BLaER1 (cell line): ENCODE data around the gene ATP2B3.

Experiments
- H3K27ac ChIP-seq: shearing (Covaris generic); formaldehyde crosslinking; 2 replicates; pipeline ENCODE4 v1.8.1; 2022
- H3K27me3 ChIP-seq: shearing (Covaris generic); formaldehyde crosslinking; 2 replicates; pipeline ENCODE4 v1.8.1; 2022
- H3K36me3 ChIP-seq: shearing (Covaris generic); formaldehyde crosslinking; 2 replicates; pipeline ENCODE4 v1.8.1; 2022
- H3K4me1 ChIP-seq: shearing (Covaris generic); formaldehyde crosslinking; 2 replicates; pipeline ENCODE4 v1.8.1; 2022
- H3K4me2 ChIP-seq: shearing (Covaris generic); formaldehyde crosslinking; 2 replicates; pipeline ENCODE4 v1.8.1; 2022
- H3K4me3 ChIP-seq: shearing (Covaris generic); formaldehyde crosslinking; 2 replicates; pipeline ENCODE4 v1.8.1; 2022
- H3K9ac ChIP-seq: shearing (Covaris generic); formaldehyde crosslinking; 2 replicates; pipeline ENCODE4 v1.8.1; 2022
- H3K9me3 ChIP-seq: shearing (Covaris generic); formaldehyde crosslinking; 2 replicates; pipeline ENCODE4 v1.8.1; 2022
- H4K20me1 ChIP-seq: shearing (Covaris generic); formaldehyde crosslinking; 2 replicates; pipeline ENCODE4 v1.8.1; 2022
- Cebpa-rat ChIP-seq: shearing (Covaris generic); IDR thresholded peaks from 2 replicates; pipeline ENCODE4 v1.8.1; 2022

ATP2B3 gene

GRCh38 chrX:153557618-153558355, 40.3 kb downstream of the ATP2B3 start:
- peak overlapping the region; percentile 23; the same call in 1 of the 2 replicates for H3K27ac ChIP-seq
- no peaks in the 10 kb centered on the region for H3K9me3 ChIP-seq
- no peak overlapping the region for H3K9ac ChIP-seq
- H3K36me3 ChIP-seq: no peaks in the 10 kb centered on the region
- H3K4me2 ChIP-seq: peak overlapping the region; percentile 51
- peaks cover 65% of the 10 kb centered on the region for H3K27me3 ChIP-seq
- H4K20me1 ChIP-seq: peaks cover 23% of the 10 kb centered on the region
- peaks cover 75% of the 10 kb centered on the region for H3K4me1 ChIP-seq
- H3K4me3 ChIP-seq: no peak overlapping the region
- no peak for TF ChIP-seq Cebpa-rat

- Histone ChIP-seq H3K4me3 (no peak overlapping the region), H3K27me3 (peaks cover 63% of the 10 kb centered on the region), H3K36me3 (no peaks in the 10 kb centered on the region), H3K9ac (no peak overlapping the region), H3K27ac (peak overlapping the region; percentile 44; the same call in 1 of the 2 replicates), H3K9me3 (no peaks in the 10 kb centered on the region), H3K4me2 (peak overlapping the region; percentile 65), H3K4me1 (peaks cover 87% of the 10 kb centered on the region), H4K20me1 (peaks cover 20% of the 10 kb centered on the region; the same call in 1 of the 2 replicates)
- TF ChIP-seq Cebpa-rat: peak; percentile 57
Observed at GRCh38 chrX:153560000-153560399, 42.6 kb downstream of the ATP2B3 start.

- Histone ChIP-seq H3K4me1 (peaks cover 87% of the 10 kb centered on the region), H3K9ac (no peak overlapping the region), H3K4me2 (peak overlapping the region; percentile 65), H3K9me3 (no peaks in the 10 kb centered on the region), H3K27ac (peak overlapping the region; percentile 44; the same call in 1 of the 2 replicates), H3K27me3 (peaks cover 63% of the 10 kb centered on the region), H3K36me3 (no peaks in the 10 kb centered on the region), H3K4me3 (no peak overlapping the region), H4K20me1 (peaks cover 17% of the 10 kb centered on the region; the same call in 1 of the 2 replicates)
- TF ChIP-seq Cebpa-rat: no peak
Observed at GRCh38 chrX:153560466-153560865, 43.0 kb downstream of the ATP2B3 start.

GRCh38 chrX:153561337-153561736, 43.9 kb downstream of the ATP2B3 start:
- H3K4me1 ChIP-seq: peaks cover 87% of the 10 kb centered on the region
- H3K4me2 ChIP-seq: no peak overlapping the region
- H3K27me3 ChIP-seq: peaks cover 63% of the 10 kb centered on the region
- no peak overlapping the region for H3K4me3 ChIP-seq
- no peak overlapping the region for H3K9ac ChIP-seq
- H4K20me1 ChIP-seq: peaks cover 19% of the 10 kb centered on the region; the same call in 1 of the 2 replicates
- TF ChIP-seq Cebpa-rat: no peak
- no peaks in the 10 kb centered on the region for H3K9me3 ChIP-seq
- H3K36me3 ChIP-seq: no peaks in the 10 kb centered on the region
- H3K27ac ChIP-seq: no peak overlapping the region

GRCh38 chrX:153562546-153562945, 45.1 kb downstream of the ATP2B3 start:
- H3K4me1 ChIP-seq: peaks cover 87% of the 10 kb centered on the region
- H3K4me2 ChIP-seq: peak overlapping the region; percentile 47
- no peaks in the 10 kb centered on the region for H3K36me3 ChIP-seq
- no peaks in the 10 kb centered on the region for H3K9me3 ChIP-seq
- no peak overlapping the region for H3K4me3 ChIP-seq
- H3K27ac ChIP-seq: 0 out of 2 replicates have a peak overlapping the region, but pooled peaks have one; percentile 26
- peaks cover 65% of the 10 kb centered on the region for H3K27me3 ChIP-seq
- TF ChIP-seq Cebpa-rat: no peak
- H3K9ac ChIP-seq: no peak overlapping the region
- peaks cover 28% of the 10 kb centered on the region; the same call in 1 of the 2 replicates for H4K20me1 ChIP-seq

- H3K9ac ChIP-seq: no peak overlapping the region
- H3K27me3 ChIP-seq: peaks cover 75% of the 10 kb centered on the region
- no peak overlapping the region for H3K27ac ChIP-seq
- H3K4me3 ChIP-seq: no peak overlapping the region
- H3K4me2 ChIP-seq: peak overlapping the region; percentile 47
- no peaks in the 10 kb centered on the region for H3K36me3 ChIP-seq
- H3K4me1 ChIP-seq: peaks cover 91% of the 10 kb centered on the region
- no peaks in the 10 kb centered on the region for H3K9me3 ChIP-seq
- TF ChIP-seq Cebpa-rat: peak; percentile 34; the same call in 1 of the 2 replicates
- peaks cover 28% of the 10 kb centered on the region; the same call in 1 of the 2 replicates for H4K20me1 ChIP-seq
Observed at GRCh38 chrX:153564047-153564606, 46.7 kb downstream of the ATP2B3 start.

- Histone ChIP-seq H3K27me3 (peaks cover 68% of the 10 kb centered on the region), H3K4me3 (0 out of 2 replicates have a peak overlapping the region, but pooled peaks have one; percentile 32), H4K20me1 (peaks cover 28% of the 10 kb centered on the region; the same call in 1 of the 2 replicates), H3K4me1 (peaks cover 91% of the 10 kb centered on the region), H3K9me3 (no peaks in the 10 kb centered on the region), H3K27ac (peak overlapping the region; percentile 64), H3K36me3 (no peaks in the 10 kb centered on the region), H3K4me2 (peak overlapping the region; percentile 74), H3K9ac (no peak overlapping the region)
- no peak for TF ChIP-seq Cebpa-rat
Observed at GRCh38 chrX:153565996-153566580, 48.6 kb downstream of the ATP2B3 start.

- Histone ChIP-seq H3K9ac (no peak overlapping the region), H4K20me1 (peaks cover 26% of the 10 kb centered on the region; the same call in 1 of the 2 replicates), H3K9me3 (no peaks in the 10 kb centered on the region), H3K4me2 (peak overlapping the region; percentile 74), H3K4me1 (peaks cover 100% of the 10 kb centered on the region), H3K4me3 (no peak overlapping the region), H3K27ac (no peak overlapping the region), H3K27me3 (peaks cover 59% of the 10 kb centered on the region), H3K36me3 (no peaks in the 10 kb centered on the region)
- no peak for TF ChIP-seq Cebpa-rat
Observed at GRCh38 chrX:153568451-153569011, 51.1 kb downstream of the ATP2B3 start.

GRCh38 chrX:153569475-153569874, 52.0 kb downstream of the ATP2B3 start:
- peak overlapping the region; percentile 74 for H3K4me2 ChIP-seq
- H4K20me1 ChIP-seq: peaks cover 19% of the 10 kb centered on the region; the same call in 1 of the 2 replicates
- peaks cover 62% of the 10 kb centered on the region for H3K27me3 ChIP-seq
- H3K27ac ChIP-seq: no peak overlapping the region
- no peak overlapping the region for H3K4me3 ChIP-seq
- H3K4me1 ChIP-seq: peaks cover 100% of the 10 kb centered on the region
- TF ChIP-seq Cebpa-rat: no peak
- no peaks in the 10 kb centered on the region for H3K9me3 ChIP-seq
- no peak overlapping the region for H3K9ac ChIP-seq
- no peaks in the 10 kb centered on the region for H3K36me3 ChIP-seq
